ENCODE data around the gene DHRS4.
"Not testable (repeated sequence)": the region's sequence is repeated elsewhere in the genome, so short reads cannot be mapped to it uniquely, and the experiment has no call there.

The DHRS4 gene

DNA sequence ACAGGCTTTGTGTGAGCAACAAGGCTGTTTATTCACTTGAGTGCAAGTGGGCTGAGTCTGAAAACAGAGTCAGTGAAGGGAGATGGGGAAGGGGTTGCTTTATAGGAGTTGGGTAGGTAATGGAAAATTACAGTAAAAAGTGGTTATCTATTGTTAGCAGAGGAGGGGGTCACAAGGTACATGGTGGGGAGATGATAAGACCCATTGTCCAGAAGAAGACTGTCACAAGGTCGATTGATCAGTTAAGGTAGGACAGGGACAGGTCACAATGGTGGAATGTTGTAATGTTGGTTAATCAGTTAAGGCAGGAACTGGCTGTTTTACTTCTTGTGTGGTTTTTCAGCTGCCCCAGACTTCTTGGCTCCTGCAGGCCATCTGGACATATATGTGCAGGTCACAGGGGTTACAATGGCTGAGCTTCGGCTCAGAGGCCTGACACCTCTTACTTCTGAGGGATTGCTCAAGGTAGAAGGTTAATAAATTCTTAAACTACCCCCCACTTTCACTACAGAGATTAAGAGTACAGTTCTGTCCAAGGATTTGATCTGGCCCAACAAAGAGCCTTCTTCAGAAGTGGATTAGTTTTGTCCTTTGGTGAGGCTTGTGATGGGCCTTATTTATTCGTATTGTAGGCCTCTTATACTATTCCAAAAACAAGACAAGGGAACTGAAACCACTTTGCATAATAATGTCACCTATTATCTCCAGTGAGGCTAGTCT lies 13.8 kb upstream of the DHRS4 start:
- no peak overlapping the region for H3K4me3 ChIP-seq (ENCODE audit: low read depth, low read length)

DNA sequence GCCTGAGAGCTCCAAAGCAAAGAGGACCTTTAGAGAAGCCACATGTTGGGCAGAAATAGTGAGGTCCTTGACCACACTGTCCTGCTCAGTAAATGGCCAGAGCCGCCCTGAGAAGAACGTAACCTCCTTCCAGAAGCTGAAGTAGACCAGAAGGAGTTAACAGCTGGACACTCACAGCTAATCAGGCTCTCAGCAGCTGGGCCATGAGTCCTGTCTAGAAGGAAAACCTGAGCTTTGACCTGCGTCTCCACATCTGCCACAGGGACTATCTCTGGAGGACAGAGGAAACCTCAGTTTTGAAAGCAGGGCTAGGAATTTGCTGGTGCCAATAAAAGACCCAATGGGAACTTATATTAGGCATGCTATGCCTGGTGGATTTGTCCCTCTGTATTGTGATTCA lies 12.3 kb upstream of the DHRS4 start:
- no peak overlapping the region for H3K4me3 ChIP-seq (ENCODE audit: low read depth, low read length)

DNA sequence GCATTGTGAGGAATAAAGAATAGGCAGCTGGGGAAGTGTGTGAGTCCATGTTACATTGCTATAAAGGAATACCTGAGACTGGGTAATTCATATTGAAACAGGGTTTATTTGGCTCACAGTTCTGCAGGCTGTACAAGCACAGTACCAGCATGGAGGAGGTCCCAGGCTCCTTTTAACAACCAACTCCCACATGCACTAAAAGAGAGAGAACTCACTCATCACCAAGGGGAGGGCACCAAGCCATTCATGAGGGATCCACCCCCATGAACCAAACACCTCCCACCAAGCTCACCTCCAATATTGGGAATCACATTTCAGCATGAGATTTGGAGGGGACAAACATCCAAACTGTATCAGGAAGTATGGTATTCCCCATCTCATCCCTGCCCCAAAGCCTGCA lies 11.9 kb upstream of the DHRS4 start:
- no peak overlapping the region for H3K4me3 ChIP-seq (ENCODE audit: low read depth, low read length)

DNA sequence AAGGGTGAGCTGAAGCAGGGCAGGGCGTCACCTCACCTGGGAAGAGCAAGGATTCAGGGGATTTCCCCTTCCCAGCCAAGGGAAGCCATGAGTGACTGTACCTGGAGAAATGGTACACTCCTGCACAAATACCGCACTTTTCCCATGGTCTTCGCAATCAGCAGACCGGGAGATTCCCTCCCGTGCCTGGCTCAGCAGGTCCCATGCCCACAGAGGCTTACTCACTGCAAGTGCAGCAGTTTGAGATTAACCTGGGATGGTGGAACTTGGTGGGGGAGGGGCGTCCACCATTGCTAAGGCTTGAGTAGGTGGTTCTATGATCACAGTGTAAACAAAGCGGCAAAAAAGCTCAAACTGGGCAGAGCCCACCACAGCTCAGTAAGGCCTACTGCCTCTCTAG lies 11.0 kb upstream of the DHRS4 start:
- no peak overlapping the region for H3K4me3 ChIP-seq (ENCODE audit: low read depth, low read length)

DNA sequence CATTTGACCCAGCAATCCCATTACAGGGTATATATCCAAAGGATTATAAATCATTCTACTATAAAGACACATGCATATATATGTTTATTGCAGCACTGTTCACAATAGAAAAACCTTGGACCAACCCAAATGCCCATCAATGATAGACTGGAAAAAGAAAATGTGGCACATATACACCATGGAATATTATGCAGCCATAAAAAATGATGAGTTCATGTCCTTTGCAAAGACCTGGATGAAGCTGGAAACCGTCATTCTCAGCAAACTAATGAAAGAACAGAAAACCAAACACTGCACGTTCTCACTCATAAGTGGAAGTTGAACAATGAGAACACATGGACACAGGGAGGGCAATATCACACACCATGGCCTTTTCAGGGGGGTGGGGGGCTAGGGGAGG lies 4.5 kb upstream of the DHRS4 start:
- not testable (repeated sequence) for H3K4me3 ChIP-seq (ENCODE audit: low read depth, low read length)

DNA sequence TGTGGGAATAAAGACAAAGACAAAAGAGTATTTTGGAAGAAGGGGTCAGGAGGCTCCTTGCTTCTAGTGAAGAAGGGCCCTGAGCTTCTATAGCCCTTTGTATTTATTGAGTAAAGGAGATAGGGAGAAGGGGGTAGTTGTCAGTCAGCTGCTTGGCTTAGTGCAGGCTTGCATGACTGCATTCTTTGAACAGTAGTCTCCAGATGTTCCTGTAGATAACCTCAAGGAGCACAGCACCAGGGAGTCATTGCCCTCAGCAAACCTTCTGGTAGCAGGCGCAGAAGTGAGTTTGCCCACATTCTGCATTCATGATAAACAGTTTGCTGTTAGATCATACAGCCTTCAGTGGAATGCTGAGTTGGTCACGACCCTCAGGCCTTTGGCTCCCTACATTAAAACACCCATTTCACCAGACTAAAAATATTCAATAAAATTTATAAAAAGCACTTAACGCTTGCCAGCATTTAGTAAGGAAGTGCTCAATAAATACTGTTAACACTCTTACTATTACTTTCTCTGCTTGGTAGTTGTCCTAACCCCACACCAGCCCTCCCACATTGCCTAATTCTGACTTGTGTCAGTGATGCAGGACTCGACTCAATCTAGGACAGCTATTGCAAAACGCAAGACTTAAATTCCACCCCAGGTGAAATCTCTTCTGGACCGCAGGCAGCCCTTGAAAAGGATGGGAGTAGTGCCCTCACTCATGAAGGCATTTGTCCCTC lies 3.0 kb upstream of the DHRS4 start:
- no peak overlapping the region for H3K4me3 ChIP-seq (ENCODE audit: low read depth, low read length)

DNA sequence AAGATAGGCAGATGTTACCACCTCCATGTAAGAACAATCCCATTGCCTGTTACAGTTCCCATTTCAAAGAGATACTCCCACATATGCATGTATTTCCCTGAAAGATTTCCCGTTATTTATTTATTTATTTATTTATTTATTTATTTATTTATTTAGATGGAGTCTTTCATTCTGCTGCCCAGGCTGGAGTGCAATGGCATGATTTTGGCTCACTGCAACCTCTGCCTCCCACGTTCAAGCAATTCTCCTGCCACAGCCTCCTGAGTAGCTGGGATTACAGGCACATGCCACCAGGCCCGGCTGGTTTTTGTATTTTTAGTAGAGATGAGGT lies 2.5 kb upstream of the DHRS4 start:
- not testable (repeated sequence) for H3K4me3 ChIP-seq (ENCODE audit: low read depth, low read length)

DNA sequence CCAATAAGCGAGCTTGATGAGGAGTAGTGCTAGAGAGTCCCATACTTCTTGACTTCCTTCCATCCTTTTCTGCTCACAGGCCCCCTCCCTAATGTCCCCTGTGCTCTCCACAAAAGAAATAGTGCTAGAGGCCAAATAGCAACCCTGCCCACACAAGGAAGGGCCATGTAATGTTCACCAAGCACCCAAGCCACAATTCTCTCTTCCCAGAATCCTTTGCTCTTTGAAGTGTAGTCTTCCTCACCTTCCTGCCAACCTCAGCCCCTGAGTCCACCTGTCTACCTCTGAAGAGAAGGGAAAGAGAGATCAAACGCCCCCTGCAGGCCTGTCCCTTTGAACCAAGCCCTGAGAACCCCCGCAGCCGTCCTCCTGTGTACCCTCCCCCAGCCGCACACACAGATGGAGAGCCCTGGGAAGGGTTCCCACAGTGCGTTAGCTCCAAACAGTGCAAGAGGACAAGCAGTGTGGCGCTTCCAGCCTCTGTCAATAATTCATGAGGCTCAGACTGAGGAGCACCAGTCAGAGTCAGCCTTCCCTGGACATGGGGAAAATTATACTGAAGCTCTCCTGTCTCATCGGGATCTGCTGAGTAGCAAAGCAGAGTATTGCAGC lies 1.9 kb upstream of the DHRS4 start:
- H3K4me3 ChIP-seq (ENCODE audit: low read depth, low read length), result no peak overlapping the region

DNA sequence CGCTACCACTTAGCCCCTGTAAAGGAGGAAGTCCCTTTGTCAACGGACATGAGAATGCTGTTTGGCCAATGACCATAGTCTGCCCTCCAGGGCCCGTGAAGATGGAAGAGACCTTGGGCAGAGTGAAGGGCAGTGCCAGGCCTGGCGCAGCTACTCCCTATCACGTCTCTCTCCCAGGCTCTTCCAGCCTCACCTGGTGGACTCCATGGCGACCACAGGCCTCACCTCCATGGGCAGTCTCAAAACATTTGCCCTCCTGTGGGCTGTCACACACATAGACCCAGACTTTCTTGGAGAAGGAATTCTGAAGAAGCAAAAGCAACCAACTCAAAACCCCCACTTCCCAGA lies 480 bp upstream of the DHRS4 start:
- peak overlapping the region; percentile 95 for H3K4me3 ChIP-seq (ENCODE audit: low read depth, low read length)

DNA sequence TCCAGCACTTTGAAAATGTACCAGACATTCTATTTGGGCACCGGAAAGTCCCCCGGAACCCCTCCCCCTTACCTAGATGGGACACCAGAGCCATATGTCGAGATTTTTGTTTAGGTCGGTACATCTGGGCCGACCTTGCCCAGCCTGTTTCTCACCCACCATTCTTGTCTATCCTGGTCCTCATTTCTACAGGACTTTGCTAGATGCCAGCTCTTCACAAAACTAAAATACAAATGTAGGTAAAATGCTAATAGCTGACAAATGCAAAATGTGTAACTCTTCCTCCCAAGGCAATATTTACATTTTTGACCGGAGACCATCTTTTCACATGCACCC lies 677 bp downstream of the DHRS4 start:
- peak overlapping the region; percentile 95 for H3K4me3 ChIP-seq (ENCODE audit: low read depth, low read length)

DNA sequence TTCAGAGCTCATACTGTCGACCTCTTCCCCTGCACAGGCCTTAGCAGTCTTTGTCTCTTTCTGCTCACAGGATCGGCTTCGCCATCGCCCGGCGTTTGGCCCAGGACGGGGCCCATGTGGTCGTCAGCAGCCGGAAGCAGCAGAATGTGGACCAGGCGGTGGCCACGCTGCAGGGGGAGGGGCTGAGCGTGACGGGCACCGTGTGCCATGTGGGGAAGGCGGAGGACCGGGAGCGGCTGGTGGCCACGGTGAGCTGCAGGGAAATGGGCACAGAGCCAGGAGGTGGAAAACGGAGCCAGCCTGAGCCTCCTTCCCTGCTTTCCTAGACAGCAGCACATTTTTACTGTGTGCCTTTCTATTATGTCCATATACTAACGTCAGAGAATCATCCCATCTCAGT lies 1.4 kb downstream of the DHRS4 start:
- not testable (repeated sequence) for H3K4me3 ChIP-seq (ENCODE audit: low read depth, low read length)

DNA sequence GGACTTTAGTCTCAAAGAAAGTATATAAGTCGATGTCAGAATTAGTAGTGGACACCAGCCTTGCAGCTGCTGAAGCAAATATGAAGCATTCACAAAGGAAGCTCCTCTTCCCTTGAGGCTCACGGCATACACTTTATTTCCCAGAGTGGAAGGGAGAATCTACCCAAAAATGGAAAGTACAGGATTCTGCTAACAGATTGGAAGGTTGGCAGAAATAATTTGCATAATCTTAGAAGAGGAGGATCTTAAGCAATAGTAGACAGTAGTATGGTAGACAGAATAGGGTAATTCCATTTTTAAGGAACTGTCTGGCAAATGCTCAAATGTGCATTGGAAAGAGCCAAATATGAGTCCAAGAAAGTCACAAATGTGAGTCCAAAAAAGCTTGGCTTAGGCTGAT lies 2.2 kb downstream of the DHRS4 start:
- not testable (repeated sequence) for H3K4me3 ChIP-seq (ENCODE audit: low read depth, low read length)

DNA sequence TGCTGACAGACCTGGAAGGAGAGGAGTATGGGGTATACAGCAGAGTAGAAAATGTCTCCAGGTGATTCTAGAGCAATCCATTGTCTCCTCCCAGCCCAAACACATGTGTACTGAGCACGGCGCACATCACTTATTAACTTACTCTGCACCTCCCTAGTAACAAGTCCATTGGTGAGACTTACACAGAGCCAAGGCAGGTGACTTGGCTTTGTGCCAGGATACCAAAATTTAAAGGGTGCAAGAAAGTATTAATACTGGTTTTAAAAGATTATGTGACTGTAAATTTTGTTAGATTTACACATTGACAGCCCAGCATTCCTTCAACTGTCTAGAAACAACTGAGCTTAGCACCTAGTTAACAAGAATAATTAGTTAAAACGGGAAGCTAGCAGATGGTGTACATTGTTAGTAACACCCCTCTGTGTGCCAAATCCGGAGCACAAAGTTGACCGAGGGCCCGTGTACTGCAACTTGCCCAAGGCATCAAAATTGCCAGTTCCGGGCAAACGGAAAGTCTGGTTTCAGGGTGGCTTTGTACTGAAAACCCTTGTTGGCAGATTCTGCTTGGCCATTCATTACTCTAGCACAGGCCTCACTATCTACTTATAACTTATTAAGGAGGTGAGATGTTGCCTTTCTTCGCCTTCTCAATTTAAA lies 4.5 kb downstream of the DHRS4 start:
- H3K4me3 ChIP-seq (ENCODE audit: low read depth, low read length), result not testable (repeated sequence)

DNA sequence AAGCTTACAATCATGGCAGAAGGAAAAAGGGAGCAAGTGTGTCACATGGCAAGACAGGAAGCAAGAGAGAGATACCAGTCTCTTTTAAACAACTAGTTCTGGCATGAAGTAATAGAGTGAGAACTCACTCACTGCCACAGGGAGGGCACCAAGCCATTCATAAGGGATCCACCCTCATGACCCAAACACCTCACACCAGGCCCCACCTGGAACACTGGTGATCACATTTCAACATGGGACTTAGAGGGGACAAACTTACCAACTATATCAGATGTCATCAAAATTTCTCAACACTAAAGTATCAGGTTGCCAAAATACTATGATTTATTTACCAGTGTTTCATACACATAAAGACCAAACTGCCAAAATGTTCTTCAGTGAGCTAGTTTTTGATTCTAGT lies 7.3 kb downstream of the DHRS4 start:
- H3K4me3 ChIP-seq (ENCODE audit: low read depth, low read length), result not testable (repeated sequence)

DNA sequence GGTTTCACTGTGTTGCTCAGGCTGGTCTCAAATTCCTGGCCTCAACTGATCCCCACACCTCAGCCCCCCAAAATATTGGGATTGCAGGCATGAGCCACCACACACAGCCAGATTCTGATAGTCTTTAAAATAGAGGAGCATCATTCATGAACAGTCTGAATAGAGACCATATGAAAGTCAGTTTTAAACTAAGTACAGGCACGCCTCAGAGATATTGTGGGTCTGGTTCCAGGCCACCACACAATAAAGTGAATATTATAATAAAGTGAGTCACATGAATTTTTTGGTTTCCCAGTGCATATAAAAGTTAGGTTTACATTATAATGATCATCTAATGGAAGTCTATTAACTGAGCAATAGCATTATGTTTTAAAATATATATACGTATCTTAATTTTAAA lies 8.1 kb downstream of the DHRS4 start:
- not testable (repeated sequence) for H3K4me3 ChIP-seq (ENCODE audit: low read depth, low read length)

DNA sequence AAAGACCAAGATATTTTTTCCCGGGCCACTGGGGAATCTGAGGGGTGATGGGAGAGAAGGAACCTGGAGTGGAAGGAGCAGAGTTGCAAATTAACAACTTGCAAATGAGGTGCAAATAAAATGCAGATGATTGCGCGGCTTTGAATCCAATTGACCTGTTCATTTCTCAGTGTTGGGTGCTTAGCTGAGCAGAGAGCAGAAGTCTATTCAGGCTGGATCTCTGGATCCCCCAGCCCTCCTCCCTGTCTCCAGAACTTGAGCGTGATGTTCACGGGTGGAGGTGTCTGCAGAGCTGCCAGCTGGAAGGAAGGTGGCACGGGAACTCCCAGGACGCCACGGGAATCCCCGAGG lies 15.5 kb downstream of the DHRS4 start:
- not testable (repeated sequence) for H3K4me3 ChIP-seq (ENCODE audit: low read depth, low read length)

DNA sequence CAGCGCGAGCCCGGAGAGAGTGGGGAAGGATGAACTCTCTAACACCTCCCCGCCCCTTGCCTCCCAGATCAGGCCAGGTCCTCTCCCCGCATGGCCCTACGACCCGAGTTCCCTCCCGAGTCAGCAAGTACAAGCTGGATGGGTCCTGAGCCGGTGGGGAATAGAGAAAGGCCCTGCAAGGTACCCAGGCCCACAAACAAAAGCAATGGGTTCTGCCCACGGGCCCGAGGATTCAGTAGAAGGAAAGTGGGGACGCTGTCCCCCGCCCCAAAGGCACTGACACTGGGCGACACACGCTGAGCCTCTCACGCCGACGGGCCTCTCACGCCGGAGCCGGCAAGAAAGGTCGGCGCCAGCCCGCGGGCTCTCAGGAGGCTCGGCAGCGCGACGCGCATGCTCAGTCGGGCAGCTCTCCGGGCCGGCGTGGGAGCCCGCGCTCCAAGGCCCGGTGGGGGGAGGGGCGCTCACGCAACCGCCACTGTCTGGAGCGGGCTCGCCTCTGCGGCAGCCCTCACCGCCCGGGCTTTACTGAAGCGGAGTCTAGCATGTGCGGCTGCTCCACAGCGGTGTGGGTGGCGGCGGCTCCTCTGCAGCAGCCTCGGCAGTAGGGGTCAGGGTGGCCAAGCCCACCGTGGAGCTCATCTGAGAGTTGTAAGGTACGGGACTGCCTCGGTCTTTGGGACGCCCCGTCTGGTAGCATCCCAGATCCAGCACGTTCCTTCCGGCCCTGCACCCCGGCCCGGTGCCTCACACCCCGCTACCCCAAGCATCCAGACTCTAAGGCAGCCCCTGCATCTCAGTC lies 16.1 kb downstream of the DHRS4 start:
- peak overlapping the region; percentile 8 for H3K4me3 ChIP-seq (ENCODE audit: low read depth, low read length)

DNA sequence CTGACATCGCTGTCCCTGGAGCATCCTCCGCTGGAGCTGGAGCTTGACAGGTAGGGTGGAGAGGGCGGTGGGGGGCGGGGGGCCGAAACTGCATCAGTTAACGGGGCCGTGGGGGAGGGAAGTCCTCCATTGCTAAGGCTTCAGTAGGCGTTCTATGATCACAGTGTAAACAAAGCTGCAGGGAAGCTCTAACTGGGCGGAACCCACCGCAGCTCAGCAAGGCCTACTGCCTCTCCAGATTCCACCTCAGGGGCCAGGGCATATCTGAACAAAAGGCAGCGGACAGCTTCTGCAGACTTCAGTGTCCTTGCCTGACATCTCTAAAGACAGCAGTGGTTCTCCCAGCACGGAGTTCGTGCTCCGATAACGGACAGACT lies 16.7 kb downstream of the DHRS4 start:
- not testable (repeated sequence) for H3K4me3 ChIP-seq (ENCODE audit: low read depth, low read length)

DNA sequence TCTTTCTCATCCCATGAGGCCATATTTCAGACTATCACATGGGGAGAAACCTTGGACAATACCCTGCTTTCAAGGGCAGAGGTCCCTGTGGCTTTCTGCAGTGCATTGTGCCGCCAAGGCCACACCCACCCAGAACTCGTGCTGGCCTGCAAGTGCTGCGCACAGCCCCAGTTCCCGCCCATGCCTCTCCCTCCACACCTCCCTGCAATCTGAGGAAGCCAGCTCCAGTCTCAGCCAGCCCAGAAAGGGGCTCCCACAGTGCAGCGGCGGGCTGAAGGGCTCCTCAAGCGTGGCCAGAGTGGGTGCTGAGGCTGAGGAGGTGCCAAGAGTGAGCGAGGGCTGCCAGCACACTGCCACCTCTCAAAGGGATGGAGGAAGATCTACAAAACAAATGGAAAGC lies 19.6 kb downstream of the DHRS4 start:
- not testable (repeated sequence) for H3K4me3 ChIP-seq (ENCODE audit: low read depth, low read length)

DNA sequence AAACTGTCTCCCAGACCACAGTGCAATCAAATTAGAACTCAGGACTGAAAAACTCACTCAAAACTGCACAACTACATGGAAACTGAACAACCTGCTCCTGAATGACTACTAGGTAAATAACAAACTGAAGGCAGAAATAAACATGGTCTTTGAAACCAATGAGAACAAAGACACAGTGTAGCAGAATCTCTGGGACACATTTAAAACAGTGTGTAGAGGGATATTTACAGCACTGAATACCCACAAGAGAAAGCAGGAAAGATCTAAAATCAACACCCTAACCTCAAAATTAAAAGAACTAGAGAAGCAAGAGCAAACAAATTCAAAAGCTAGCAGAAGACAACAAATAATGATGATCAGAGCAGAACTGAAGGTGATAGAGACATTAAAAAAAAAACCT lies 20.5 kb downstream of the DHRS4 start:
- H3K4me3 ChIP-seq (ENCODE audit: low read depth, low read length), result not testable (repeated sequence)

DNA sequence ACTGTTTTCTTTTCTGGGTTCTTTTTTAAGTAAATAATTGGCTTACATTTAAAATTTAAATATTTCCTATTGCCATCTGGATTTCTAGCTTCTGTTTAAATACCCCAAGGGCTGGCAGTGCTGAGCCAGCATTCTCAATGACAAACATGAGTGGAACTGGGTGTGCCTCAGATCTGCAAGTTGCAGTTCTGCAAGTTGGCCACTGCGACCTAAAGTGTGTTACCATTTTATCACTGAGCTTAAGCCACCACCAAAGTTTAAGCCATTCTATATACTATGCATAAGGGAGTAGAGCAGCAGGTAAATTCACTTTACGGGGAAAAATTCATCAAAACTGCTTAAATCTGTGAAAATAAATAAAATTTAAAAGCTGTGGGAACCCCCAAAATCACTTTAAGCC lies 23.6 kb downstream of the DHRS4 start:
- H3K4me3 ChIP-seq (ENCODE audit: low read depth, low read length), result not testable (repeated sequence)
